DND-41 (cell line): ENCODE measurements around the gene ZFAND6.

ENCODE experiments used
- ATAC-seq: fragments of 200-7000 bp; cut with Tn5 transposase; 3 replicates; pipeline ENCODE4 v1.9.1; 2021; ENCODE audit warnings: low read depth; ENCODE audit not compliant: insufficient read depth
- DNase-seq: peaks from one replicate; pipeline ENCODE4 v3.0.0-alpha.2; 2020
- H2AFZ ChIP-seq: 2 replicates; pipeline ENCODE4 v1.6.0; 2012; ENCODE audit warnings: low read depth, low read length
- H3K27ac ChIP-seq: 2 replicates; pipeline ENCODE4 v1.5.1; 2012; ENCODE audit warnings: low read length, inconsistent platforms
- H3K27me3 ChIP-seq: fragments of 200-600 bp; sonication (generic); 2 replicates; pipeline ENCODE4 v1.6.0; 2012; ENCODE audit warnings: low read length, mild to moderate bottlenecking, inconsistent platforms; ENCODE audit not compliant: insufficient read depth, poor library complexity
- H3K36me3 ChIP-seq: 2 replicates; pipeline ENCODE4 v1.5.1; 2012; ENCODE audit warnings: low read length, inconsistent platforms; ENCODE audit not compliant: insufficient read depth
- H3K4me1 ChIP-seq: 2 replicates; pipeline ENCODE4 v1.5.1; 2012; ENCODE audit warnings: mild to moderate bottlenecking, low read length; ENCODE audit not compliant: insufficient read depth
- H3K4me2 ChIP-seq: 2 replicates; pipeline ENCODE4 v1.6.0; 2012; ENCODE audit warnings: mild to moderate bottlenecking, moderate library complexity, low read length, inconsistent platforms; ENCODE audit not compliant: insufficient read depth
- H3K4me3 ChIP-seq, 2 experiments: fragments of 200-600 bp in 1 of 2; shearing (Covaris generic) in 1 of 2; 2 replicates each; pipeline ENCODE4 v1.5.1; 2012 to 2016; ENCODE audit warnings: inconsistent platforms in 2 of 2, low read length in 2 of 2, mild to moderate bottlenecking in 2 of 2, low read depth in 1 of 2, moderate library complexity in 1 of 2
- H3K79me2 ChIP-seq: 2 replicates; pipeline ENCODE4 v1.6.0; 2012; ENCODE audit warnings: low read length, inconsistent platforms; ENCODE audit not compliant: insufficient read depth
- H3K9ac ChIP-seq: 2 replicates; pipeline ENCODE4 v1.6.0; 2012; ENCODE audit warnings: low read depth, mild to moderate bottlenecking, inconsistent platforms, low read length, moderate library complexity
- H3K9me3 ChIP-seq: 2 replicates; pipeline ENCODE4 v1.5.1; 2012; ENCODE audit warnings: low read length, moderate library complexity, mild to moderate bottlenecking, inconsistent platforms; ENCODE audit not compliant: insufficient read depth, severe bottlenecking
- H4K20me1 ChIP-seq: 2 replicates; pipeline ENCODE4 v1.6.0; 2012; ENCODE audit warnings: low read length; ENCODE audit not compliant: insufficient read depth
- EZH2 ChIP-seq: IDR thresholded peaks from 3 replicates; pipeline ENCODE4 v1.6.1; 2012; ENCODE audit warnings: borderline replicate concordance, low read depth, mild to moderate bottlenecking, moderate library complexity, low read length, inconsistent platforms; ENCODE audit not compliant: severe bottlenecking
- TF ChIP-seq, protein P1 (sequence below): IDR thresholded peaks from 2 replicates; pipeline ENCODE4 v1.5.1; 2012; ENCODE audit warnings: borderline replicate concordance, low read length, moderate library complexity, mild to moderate bottlenecking; ENCODE audit not compliant: poor library complexity, severe bottlenecking; ENCODE audit errors: extremely low read depth

Gene ZFAND6

DNA sequence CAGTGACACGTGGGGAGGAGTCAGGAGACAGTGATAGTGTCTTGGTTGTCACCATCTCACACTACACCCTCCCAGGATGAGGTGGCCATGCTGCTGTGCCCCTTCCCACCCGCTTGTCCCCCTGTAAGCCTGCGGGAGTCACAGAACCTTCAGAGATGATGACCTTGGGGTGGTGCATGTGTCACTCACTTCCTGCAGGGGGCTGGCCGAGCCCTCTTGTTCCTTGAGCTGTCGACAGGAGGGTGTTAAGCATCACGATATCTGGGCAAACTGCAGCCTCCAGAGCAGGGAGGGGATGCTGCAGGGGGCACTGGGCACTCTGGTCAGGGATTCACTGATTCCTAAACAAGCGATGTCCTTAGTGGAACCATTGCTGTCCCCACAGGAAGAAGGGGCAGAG lies 121.0 kb downstream of the ZFAND6 start:
- Histone ChIP-seq H4K20me1 (no peaks in the 10 kb centered on the region), H3K4me1 (no peaks in the 10 kb centered on the region), H3K9ac (no peak overlapping the region), H3K27ac (no peak overlapping the region), H3K27me3 (no peaks in the 10 kb centered on the region), H3K36me3 (no peaks in the 10 kb centered on the region; the same call in 1 of the 2 replicates), H2AFZ (no peak overlapping the region), H3K4me3 (no peak overlapping the region), H3K79me2 (no peaks in the 10 kb centered on the region), H3K9me3 (no peaks in the 10 kb centered on the region), H3K4me2 (no peak overlapping the region)
- no peak for DNase-seq
- no peak for ATAC-seq
- TF ChIP-seq EZH2 = no peak
- TF ChIP-seq, protein P1, sequence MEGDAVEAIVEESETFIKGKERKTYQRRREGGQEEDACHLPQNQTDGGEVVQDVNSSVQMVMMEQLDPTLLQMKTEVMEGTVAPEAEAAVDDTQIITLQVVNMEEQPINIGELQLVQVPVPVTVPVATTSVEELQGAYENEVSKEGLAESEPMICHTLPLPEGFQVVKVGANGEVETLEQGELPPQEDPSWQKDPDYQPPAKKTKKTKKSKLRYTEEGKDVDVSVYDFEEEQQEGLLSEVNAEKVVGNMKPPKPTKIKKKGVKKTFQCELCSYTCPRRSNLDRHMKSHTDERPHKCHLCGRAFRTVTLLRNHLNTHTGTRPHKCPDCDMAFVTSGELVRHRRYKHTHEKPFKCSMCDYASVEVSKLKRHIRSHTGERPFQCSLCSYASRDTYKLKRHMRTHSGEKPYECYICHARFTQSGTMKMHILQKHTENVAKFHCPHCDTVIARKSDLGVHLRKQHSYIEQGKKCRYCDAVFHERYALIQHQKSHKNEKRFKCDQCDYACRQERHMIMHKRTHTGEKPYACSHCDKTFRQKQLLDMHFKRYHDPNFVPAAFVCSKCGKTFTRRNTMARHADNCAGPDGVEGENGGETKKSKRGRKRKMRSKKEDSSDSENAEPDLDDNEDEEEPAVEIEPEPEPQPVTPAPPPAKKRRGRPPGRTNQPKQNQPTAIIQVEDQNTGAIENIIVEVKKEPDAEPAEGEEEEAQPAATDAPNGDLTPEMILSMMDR = no peak

GRCh38 chr15:80180986-80181385 lies 121.5 kb downstream of the ZFAND6 start:
- ATAC-seq (no peak), DNase-seq (no peak)
- Histone ChIP-seq H2AFZ (no peak overlapping the region), H3K27ac (no peak overlapping the region), H3K36me3 (no peaks in the 10 kb centered on the region; the same call in 1 of the 2 replicates), H3K9ac (no peak overlapping the region), H3K4me1 (no peaks in the 10 kb centered on the region), H3K79me2 (no peaks in the 10 kb centered on the region), H3K4me2 (no peak overlapping the region), H4K20me1 (no peaks in the 10 kb centered on the region), H3K27me3 (no peaks in the 10 kb centered on the region), H3K4me3 (no peak overlapping the region), H3K9me3 (no peaks in the 10 kb centered on the region)
- TF ChIP-seq EZH2 = no peak
- TF ChIP-seq, protein P1 = no peak

DNA sequence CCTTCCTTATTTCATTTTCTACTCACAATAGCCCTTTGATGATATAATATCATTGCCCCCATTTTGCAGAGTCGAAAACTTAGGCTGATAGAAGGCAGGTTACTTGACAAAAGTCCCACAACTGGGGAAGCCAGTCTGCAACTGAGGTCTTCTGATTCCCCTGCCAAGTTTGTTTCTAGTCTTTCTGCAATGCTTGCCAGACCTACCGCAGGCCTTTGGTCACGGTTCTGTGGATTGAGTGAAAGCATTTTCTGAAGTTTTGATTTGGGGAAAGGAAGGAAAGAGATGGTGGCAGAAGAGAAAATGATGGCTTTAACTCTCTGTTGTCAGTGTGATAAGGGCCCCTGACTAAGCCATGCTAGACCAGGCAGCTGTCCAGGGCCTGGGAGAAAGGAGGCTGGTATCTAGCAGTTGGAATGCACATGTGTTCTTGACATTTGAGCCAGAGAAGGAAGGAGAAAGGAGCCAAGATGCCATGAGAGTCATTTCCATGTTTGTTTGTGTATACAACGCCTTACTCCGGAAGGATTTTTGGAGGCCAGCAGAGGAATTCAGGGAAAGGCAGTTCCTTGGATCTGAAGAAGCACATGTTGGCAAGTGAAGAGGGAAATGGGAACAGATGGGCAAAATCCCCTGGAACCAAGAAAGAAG lies 123.3 kb downstream of the ZFAND6 start:
- Histone ChIP-seq H3K4me3 (no peak overlapping the region), H3K36me3 (no peaks in the 10 kb centered on the region; the same call in 1 of the 2 replicates)

More for the DNA sequence above, 123.3 kb downstream of the ZFAND6 start:
- no peak overlapping the region for H2AFZ ChIP-seq
- H3K79me2 ChIP-seq = no peaks in the 10 kb centered on the region
- TF ChIP-seq, protein P1 = no peak
- TF ChIP-seq EZH2 = no peak
- no peaks in the 10 kb centered on the region for H3K27me3 ChIP-seq
- no peak overlapping the region for H3K9ac ChIP-seq
- no peak overlapping the region for H3K4me2 ChIP-seq
- H4K20me1 ChIP-seq = no peaks in the 10 kb centered on the region
- no peaks in the 10 kb centered on the region for H3K9me3 ChIP-seq
- ATAC-seq (no peak), DNase-seq (no peak)
- H3K27ac ChIP-seq = no peak overlapping the region
- no peaks in the 10 kb centered on the region for H3K4me1 ChIP-seq
